HepG2 (cell line): ENCODE data around the gene TAPBP. TPM values are rescaled to one million over a fixed set of nuclear protein-coding genes. Genes with fewer than 3 reads are reported as not detected.

Experiments used
- ATF1 ChIP-seq: IDR thresholded peaks from 2 replicates; pipeline ENCODE4 v1.6.1; 2016; ENCODE audit warnings: mild to moderate bottlenecking, control low read depth
- CREM ChIP-seq, 2 experiments: sonication (generic) in 1 of 2; formaldehyde crosslinking in 1 of 2; IDR thresholded peaks; 2 replicates each; pipeline versions ENCODE4 v1.4.0 to v1.6.1; 2016 to 2020; ENCODE audit warnings: antibody characterized with exemption in 1 of 2, mild to moderate bottlenecking in 1 of 2, missing genetic modification reagents in 1 of 2
- EZH2 ChIP-seq: conservative IDR thresholded peaks from 2 replicates; pipeline ENCODE4 v1.6.1; 2012; ENCODE audit warnings: mild to moderate bottlenecking, low read depth, low read length, moderate library complexity
- FOSL1 ChIP-seq: sonication (generic); formaldehyde crosslinking; IDR thresholded peaks from 2 replicates; pipeline ENCODE4 v1.9.0; 2021; ENCODE audit warnings: missing genetic modification reagents, borderline replicate concordance
- GMEB1 ChIP-seq: sonication (generic); formaldehyde crosslinking; IDR thresholded peaks from 2 replicates; pipeline ENCODE4 v1.5.1; 2020; ENCODE audit warnings: missing genetic modification reagents, mild to moderate bottlenecking, borderline replicate concordance
- HMG20B ChIP-seq: conservative IDR thresholded peaks from 2 replicates; pipeline ENCODE4 v1.6.1; 2016; ENCODE audit warnings: missing genetic modification reagents, missing compliant biosample characterization
- HMGXB4 ChIP-seq, 2 experiments: sonication (generic) in 1 of 2; formaldehyde crosslinking in 1 of 2; IDR thresholded peaks; 2 replicates each; pipeline versions ENCODE4 v1.4.0 to v1.6.1; 2018 to 2020; ENCODE audit warnings: missing genetic modification reagents in 2 of 2, borderline replicate concordance in 1 of 2, low read depth in 1 of 2, mild to moderate bottlenecking in 1 of 2, missing biosample characterization in 1 of 2
- HOXA7 ChIP-seq: sonication (generic); formaldehyde crosslinking; IDR thresholded peaks from 2 replicates; pipeline ENCODE4 v1.8.1; 2022; ENCODE audit warnings: mild to moderate bottlenecking, missing genetic modification reagents, moderate library complexity
- IRF2 ChIP-seq: IDR thresholded peaks from 2 replicates; pipeline ENCODE4 v1.6.1; 2018; ENCODE audit warnings: missing genetic modification reagents, missing compliant biosample characterization
- IRF9 ChIP-seq: sonication (generic); formaldehyde crosslinking; IDR thresholded peaks from 2 replicates; pipeline ENCODE4 v1.8.0; 2022; ENCODE audit warnings: missing genetic modification reagents, mild to moderate bottlenecking, borderline replicate concordance
- JUND ChIP-seq: sonication (generic); formaldehyde crosslinking; IDR thresholded peaks from 2 replicates; pipeline ENCODE4 v1.8.0; 2022; ENCODE audit warnings: mild to moderate bottlenecking, missing genetic modification reagents
- MIER3 ChIP-seq: IDR thresholded peaks from 2 replicates; pipeline ENCODE4 v1.6.1; 2016; ENCODE audit warnings: missing compliant biosample characterization, borderline replicate concordance
- SAFB2 ChIP-seq: sonication (generic); formaldehyde crosslinking; IDR thresholded peaks from 2 replicates; pipeline ENCODE4 v1.5.1; 2020; ENCODE audit warnings: missing genetic modification reagents, low read depth, mild to moderate bottlenecking, borderline replicate concordance
- SMARCE1 ChIP-seq: fragments of 450-650 bp; IDR thresholded peaks from 2 replicates; pipeline ENCODE4 v1.6.1; 2017; ENCODE audit warnings: borderline replicate concordance
- SNRNP70 ChIP-seq: fragments of 200-400 bp; formaldehyde crosslinking; IDR thresholded peaks from 2 replicates; pipeline ENCODE4 v1.6.1; 2017; ENCODE audit warnings: mild to moderate bottlenecking, low read depth, low read length, moderate library complexity
- TFAP4 ChIP-seq: sonication (generic); IDR thresholded peaks from 2 replicates; pipeline ENCODE4 v1.6.1; 2016; ENCODE audit warnings: low read depth, borderline replicate concordance
- TMF1 ChIP-seq: sonication (generic); formaldehyde crosslinking; IDR thresholded peaks from 2 replicates; pipeline ENCODE4 v1.8.1; 2022; ENCODE audit warnings: low read depth, missing genetic modification reagents
- ZBTB38 ChIP-seq: sonication (generic); formaldehyde crosslinking; IDR thresholded peaks from 2 replicates; pipeline ENCODE4 v1.5.1; 2020; ENCODE audit warnings: mild to moderate bottlenecking, missing genetic modification reagents
- ZNF10 ChIP-seq: sonication (generic); formaldehyde crosslinking; IDR thresholded peaks from 2 replicates; pipeline ENCODE4 v1.4.0; 2020; ENCODE audit warnings: mild to moderate bottlenecking, low read depth, missing genetic modification reagents, borderline replicate concordance
- ZNF180 ChIP-seq: sonication (generic); formaldehyde crosslinking; IDR thresholded peaks from 2 replicates; pipeline ENCODE4 v1.4.0; 2020; ENCODE audit warnings: low read depth, missing genetic modification reagents, borderline replicate concordance
- ZNF674 ChIP-seq: sonication (generic); formaldehyde crosslinking; IDR thresholded peaks from 2 replicates; pipeline ENCODE4 v1.5.0; 2020; ENCODE audit warnings: low read depth, mild to moderate bottlenecking, missing genetic modification reagents
- ZNF740 ChIP-seq: sonication (generic); formaldehyde crosslinking; IDR thresholded peaks from 2 replicates; pipeline ENCODE4 v1.4.0; 2020; ENCODE audit warnings: missing genetic modification reagents
- ZNF781 ChIP-seq: sonication (generic); formaldehyde crosslinking; IDR thresholded peaks from 2 replicates; pipeline ENCODE4 v1.5.1; 2020; ENCODE audit warnings: borderline replicate concordance, mild to moderate bottlenecking, missing genetic modification reagents; ENCODE audit errors: not compliant biosample characterization
- ZNF792 ChIP-seq: IDR thresholded peaks from 2 replicates; pipeline ENCODE4 v1.6.1; 2016
- polyA plus RNA-seq, 8 experiments: library from polyadenylated mRNA; depleted of rRNA in 3 of 8; stranded (reverse) in 7 of 8; unstranded in 1 of 8; fragments of >200 nt; fragmentation: Illumina TruSeq in 4 of 8; extraction: Trizol in 4 of 8; gene quantifications; 2 replicates each; pipeline versions ENCODE4 v1.2.1 to v1.2.3, GENCODE V29; 2011 to 2016; ENCODE audit warnings: low read depth in 4 of 8, missing spikeins in 1 of 8, mixed read lengths in 1 of 8; ENCODE audit not compliant: insufficient read depth in 1 of 8
- total RNA-seq, 5 experiments: library from RNA; depleted of rRNA; stranded (reverse); fragments of >200 nt; fragmentation: Illumina TruSeq; extraction: Trizol; gene quantifications; 2 replicates each; pipeline ENCODE4 v1.2.3, GENCODE V29; 2016; ENCODE audit warnings: low read depth in 1 of 5

TAPBP gene
- total and polyA plus RNA-seq, 2 of the 13 experiments (the other 11 are each of a cell fraction or from before 2014, with no cell fraction given) = 27.4 to 32.3 TPM

- 0 out of 2 replicates have a peak, but pooled peaks have one; percentile 29 for TF ChIP-seq GMEB1
- no peak for TF ChIP-seq SNRNP70
- peak; percentile 51 to 65; a peak in 2 of 4 replicates for TF ChIP-seq HMGXB4 (CRISPR knock-in tag; IDR thresholded peaks at IDR 0.05; ENCODE audit: borderline replicate concordance in 1 of 2, low read depth in 1 of 2)
- no peak for TF ChIP-seq ZNF10 (CRISPR knock-in tag)
- TF ChIP-seq ZNF740 (CRISPR knock-in tag) = no peak; the same call in 1 of the 2 replicates
- peak; percentile 30 for TF ChIP-seq ZNF781 (CRISPR knock-in tag)
- TF ChIP-seq ZNF180 (CRISPR knock-in tag) = no peak
- no peak for TF ChIP-seq HOXA7 (CRISPR knock-in tag)
- TF ChIP-seq MIER3 (CRISPR knock-in tag) = no peak
- TF ChIP-seq ATF1 = peak; percentile 59; the same call in 1 of the 2 replicates
- TF ChIP-seq EZH2 = no peak
- no peak for TF ChIP-seq FOSL1 (CRISPR knock-in tag)
- 0 out of 2 replicates have a peak, but pooled peaks have one; percentile 13 for TF ChIP-seq IRF2 (CRISPR knock-in tag)
- TF ChIP-seq SMARCE1 = no peak
- no peak for TF ChIP-seq ZNF792 (CRISPR knock-in tag)
- TF ChIP-seq SAFB2 (CRISPR knock-in tag) = no peak
- TF ChIP-seq HMG20B (CRISPR knock-in tag) = no peak
- no peak for TF ChIP-seq JUND (CRISPR knock-in tag)
- TF ChIP-seq ZBTB38 (CRISPR knock-in tag) = no peak
- TF ChIP-seq TMF1 (CRISPR knock-in tag) = no peak
- no peak for TF ChIP-seq IRF9 (CRISPR knock-in tag)
- no peak for TF ChIP-seq ZNF674 (CRISPR knock-in tag)
- no peak for TF ChIP-seq TFAP4
- peak; percentile 63 for TF ChIP-seq CREM (IDR thresholded peaks at IDR 0.05)
- TF ChIP-seq CREM (CRISPR knock-in tag; IDR thresholded peaks at IDR 0.05) = no peak
Observed at GRCh38 chr6:33317669-33318425, 4.0 kb upstream of the TAPBP start, which contains the start of gene ZBTB22 (continued).
